SKM-1 (cell line): ENCODE measurements around the gene MPHOSPH6.
"Not testable (repeated sequence)": the region's sequence is repeated elsewhere in the genome, so short reads cannot be mapped to it uniquely, and the experiment has no call there.

Experiments used
- DNase-seq: peaks from one replicate; lab custom pipeline; 2025; ENCODE audit not compliant: unreplicated experiment; lab: John Stamatoyannopoulos, UW

MPHOSPH6 gene

GRCh38 chr16:82176204-82176603, 6.2 kb upstream of the MPHOSPH6 start:
- no peak for DNase-seq

GRCh38 chr16:82175627-82176026, 5.6 kb upstream of the MPHOSPH6 start:
- no peak for DNase-seq

DNA sequence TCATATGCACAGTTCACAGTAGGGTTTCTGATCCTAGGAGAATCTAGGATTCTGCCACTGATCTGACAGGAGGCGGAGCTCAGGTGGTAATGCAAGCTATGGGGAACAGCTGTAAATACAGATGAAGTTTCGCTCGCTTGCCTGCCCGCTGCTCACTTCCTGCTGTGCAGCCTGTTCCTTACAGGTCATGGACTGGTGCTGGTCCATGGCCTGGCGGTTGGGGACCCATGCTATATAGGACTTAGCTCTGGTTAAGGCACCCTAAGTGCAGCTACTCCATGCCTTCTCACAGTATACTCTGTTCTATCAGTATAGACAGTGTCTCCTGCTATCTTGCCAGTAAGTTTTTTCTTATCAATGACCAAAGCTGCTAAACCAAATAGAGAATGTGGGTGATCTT, 2.4 kb downstream of the MPHOSPH6 start:
- DNase-seq, result no peak

GRCh38 chr16:82160226-82160625, 9.8 kb downstream of the MPHOSPH6 start:
- no peak for DNase-seq

DNA sequence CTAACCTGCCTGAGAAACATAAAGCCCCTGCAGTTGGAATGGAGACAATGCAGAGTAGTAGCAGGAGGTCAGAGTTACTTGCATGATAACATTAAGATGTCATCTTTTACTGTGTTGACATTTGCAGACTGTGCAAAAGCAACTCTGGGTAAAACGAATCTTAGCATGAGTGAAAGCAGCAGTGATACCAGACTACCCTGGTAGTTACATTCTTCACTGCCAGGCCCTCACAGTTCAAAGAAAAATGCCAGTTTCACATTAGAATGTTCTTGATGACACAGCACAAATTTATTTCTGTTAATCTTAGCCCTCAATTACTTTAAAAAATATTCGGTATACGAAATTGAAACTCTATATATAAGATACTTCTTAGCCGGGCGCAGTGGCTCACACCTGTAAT, 12.2 kb downstream of the MPHOSPH6 start:
- no peak for DNase-seq

DNA sequence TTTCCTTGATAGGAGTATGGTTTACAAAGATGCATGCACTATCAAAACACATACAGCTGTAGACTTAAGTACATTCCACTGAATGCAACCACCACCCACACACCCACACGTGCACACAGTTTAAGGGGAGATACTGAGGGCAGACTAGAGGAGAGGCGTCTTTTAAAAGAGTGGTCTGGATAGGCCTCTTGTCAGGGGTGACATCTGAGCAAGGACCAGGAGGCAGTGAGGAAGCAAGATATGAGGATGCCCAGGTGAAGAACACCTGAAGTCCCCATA, 12.6 kb downstream of the MPHOSPH6 start:
- no peak for DNase-seq

DNA sequence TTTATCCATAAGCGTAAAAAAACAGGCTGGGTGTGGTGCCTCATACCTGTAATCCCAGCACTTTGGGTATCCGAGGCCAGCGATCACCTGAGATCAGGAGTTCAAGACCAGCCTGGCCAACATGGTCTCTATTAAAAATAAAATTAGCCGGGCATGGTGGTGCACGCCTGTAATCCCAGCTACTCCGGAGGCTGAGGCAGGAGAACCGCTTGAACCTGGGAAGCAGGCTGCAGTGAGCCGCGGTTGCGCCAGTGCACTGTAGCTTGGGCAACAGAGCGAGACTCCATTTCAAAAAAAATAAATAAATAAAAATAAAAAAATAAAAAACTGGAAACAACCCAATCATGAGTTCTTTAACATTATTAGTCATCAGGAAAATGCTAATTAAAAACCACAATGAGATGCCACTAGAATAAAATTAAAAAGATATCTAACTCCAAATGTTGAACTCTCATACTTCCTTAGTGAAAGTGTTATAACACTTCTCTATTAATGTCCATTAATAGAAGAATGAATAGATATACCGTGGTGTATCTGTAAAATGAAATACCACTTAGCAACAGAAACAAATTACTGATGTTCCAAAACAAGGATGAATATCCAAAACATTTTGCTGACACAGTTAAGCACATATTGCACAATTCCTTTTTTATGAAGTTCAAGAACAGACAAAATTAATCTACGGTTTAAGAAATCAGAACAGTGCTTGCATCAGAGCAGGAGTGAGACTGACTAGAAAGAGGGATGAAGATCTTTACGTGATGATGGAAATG, 13.1 kb downstream of the MPHOSPH6 start:
- no peak for DNase-seq

GRCh38 chr16:82152641-82153112, 17.3 kb downstream of the MPHOSPH6 start:
- DNase-seq, result no peak

GRCh38 chr16:82152196-82152595, 17.8 kb downstream of the MPHOSPH6 start:
- no peak for DNase-seq

GRCh38 chr16:82150549-82150948, 19.5 kb downstream of the MPHOSPH6 start:
- no peak for DNase-seq

DNA sequence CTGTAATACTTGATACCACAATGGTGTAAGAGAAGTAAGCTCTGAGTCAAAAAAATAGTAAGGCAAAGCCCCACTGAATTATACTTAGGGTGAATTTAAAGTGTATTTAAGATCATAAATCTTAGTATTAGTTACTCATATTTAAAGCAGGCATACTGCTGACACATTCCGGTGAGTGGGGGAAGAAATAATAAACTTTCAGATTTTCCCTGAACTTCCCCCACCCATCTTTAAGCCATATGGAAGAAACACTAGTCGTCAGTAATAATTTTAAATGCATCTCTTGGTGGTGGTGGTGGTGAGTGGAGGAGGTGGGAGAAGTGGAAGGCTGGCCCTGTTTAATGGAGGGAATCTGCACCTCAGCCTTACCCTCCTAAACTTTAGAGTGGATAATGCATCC, 20.5 kb downstream of the MPHOSPH6 start:
- DNase-seq, result no peak

DNA sequence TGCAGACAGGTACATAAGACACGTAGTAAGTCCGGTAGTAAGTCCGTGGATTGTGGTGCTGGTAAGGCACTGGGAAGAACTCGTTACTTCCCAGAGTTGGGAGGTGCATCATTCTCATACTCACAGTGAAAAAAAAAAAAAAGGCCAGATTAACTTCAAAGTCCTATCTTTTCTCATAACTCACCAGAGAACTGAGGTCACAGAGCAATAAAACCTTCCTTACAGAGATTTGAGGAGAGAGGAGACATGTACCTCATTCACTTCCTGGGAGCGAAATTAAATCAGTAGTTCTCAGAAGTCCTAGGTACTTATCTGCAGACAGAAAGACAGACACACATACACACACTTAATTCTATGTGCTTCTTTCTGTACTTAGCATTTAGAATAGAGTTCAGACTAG, 22.5 kb downstream of the MPHOSPH6 start:
- DNase-seq, result no peak

DNA sequence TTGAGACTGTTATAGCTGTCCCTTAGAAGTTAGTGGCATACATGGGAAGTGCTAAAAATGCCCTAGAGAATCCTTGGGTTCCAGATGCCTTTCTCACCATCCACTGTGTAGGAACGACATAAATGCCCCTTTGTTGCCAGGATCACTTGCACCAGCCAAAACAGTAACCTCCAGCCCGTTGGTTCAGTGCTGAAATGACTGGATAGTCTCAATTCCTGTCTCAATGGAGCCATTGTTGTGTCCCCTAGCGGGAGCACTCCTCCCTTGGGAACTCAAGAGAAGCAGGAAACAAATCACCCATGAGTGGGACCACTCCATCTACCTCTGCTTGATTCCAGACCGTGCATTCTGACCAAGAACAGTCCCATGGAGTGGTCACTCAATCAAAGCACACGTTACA, 23.1 kb downstream of the MPHOSPH6 start:
- no peak for DNase-seq

- DNase-seq, result no peak
These were observed 23.5 kb downstream of the MPHOSPH6 start for GRCh38 chr16:82146556-82146955.

GRCh38 chr16:82139286-82139571, 30.8 kb downstream of the MPHOSPH6 start:
- not testable (repeated sequence) for DNase-seq

- no peak for DNase-seq
These were observed 31.3 kb downstream of the MPHOSPH6 start for GRCh38 chr16:82138478-82139285.

DNA sequence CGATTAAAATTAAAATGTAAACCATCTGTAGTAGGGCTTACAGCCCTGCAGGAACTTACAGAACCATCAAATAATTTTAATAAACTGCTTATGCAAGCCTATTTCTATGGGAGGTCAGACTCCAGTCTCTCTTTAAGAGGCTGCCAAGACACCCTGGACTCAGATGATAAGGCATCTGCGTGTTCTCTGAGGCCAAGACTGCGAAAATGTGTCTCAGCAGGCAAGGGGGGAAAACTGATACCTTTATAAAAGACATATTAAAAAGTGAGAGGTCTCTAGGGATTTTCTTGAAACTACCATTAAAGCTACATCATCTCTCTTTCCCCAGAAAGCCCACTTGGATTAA, 32.2 kb downstream of the MPHOSPH6 start:
- no peak for DNase-seq

- DNase-seq, result no peak
These were observed 32.8 kb downstream of the MPHOSPH6 start for GRCh38 chr16:82136956-82137821.

- DNase-seq, result no peak
These were observed 34.2 kb downstream of the MPHOSPH6 start for GRCh38 chr16:82135844-82136243.

- DNase-seq, result no peak
These were observed 35.2 kb downstream of the MPHOSPH6 start for GRCh38 chr16:82134846-82135245.

GRCh38 chr16:82133798-82134197, 36.2 kb downstream of the MPHOSPH6 start:
- no peak for DNase-seq

DNA sequence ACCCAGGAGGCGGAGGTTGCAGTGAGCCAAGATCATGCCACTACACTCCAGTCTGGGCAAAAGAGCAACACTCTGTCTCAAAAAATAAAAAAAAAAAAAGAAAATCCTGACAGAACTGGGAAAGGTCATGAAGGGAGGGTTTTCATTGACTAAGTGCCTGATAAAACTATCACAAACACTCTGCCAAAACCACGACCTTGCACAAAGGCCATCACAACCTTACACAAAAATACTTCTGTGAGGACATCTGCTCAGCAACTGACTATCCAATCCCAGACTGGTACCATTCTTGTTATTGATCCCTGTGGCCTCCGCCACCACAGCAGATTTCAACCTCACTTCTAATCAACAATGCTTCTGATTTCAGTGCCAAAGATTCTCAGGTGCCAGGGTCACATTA, 40.1 kb downstream of the MPHOSPH6 start:
- no peak for DNase-seq
